NCI-H146 (cell line): ENCODE results near the gene STK24.

Experiments used
- DNase-seq: peaks from one replicate; lab custom pipeline; 2025; lab: John Stamatoyannopoulos, UW

The STK24 gene

DNA sequence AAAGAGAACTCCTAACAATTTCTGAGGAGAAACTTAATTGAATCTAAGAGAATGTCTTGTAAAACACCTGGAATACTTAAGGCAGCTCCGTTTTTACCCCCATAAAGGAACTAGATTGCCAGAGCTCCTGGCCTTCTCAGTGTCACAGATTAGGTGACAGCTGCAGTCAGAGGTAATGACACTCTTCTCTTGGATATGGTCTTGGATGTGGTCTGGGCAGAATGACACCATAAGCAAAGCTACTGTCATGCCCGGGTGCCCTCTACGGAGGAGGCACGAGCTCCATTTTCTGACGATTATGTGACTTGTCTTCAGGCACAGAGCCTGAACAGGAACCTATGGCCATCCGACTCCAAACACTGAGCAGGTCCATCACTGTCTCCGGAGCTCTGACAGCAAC is 46.7 kb downstream of the STK24 start:
- DNase-seq: no peak

DNA sequence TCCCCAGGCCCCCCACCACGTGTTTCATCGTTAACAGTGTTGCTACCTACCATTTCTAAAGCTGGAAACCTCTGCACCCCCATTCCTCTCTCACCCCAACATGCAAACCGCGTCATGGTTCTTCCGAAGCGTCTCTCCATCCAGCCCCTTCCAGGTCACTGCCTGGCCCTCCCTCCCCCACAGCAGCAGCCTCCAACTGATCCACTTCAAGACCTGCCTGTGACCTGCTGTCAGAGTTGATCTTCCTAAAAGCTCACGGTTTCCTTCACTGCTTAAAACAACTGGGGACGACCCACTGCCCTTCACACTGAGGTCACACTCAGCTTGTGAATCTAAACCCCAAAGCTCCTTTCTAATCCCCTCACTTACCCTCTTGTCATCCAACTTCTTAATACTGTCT is 47.7 kb downstream of the STK24 start:
- no peak for DNase-seq

DNA sequence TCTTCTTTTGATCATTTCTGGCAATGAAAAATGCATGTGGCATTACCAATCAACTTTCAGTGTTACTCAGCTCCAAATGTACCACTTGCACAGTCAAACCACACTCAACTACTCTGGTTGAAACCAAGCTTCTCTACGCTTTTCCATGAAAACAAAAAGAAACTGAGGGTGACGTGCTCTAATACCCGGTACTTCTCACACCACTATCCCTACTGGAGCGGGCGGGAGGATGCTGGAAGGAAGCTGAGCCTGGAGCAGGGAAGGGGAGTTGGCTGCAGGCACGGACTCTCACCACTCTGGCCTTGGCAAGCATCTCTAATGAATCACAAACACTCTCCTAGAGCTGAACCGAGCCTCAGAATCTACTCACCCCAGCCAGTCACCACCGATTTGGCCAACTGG is 48.2 kb downstream of the STK24 start:
- no peak for DNase-seq

DNA sequence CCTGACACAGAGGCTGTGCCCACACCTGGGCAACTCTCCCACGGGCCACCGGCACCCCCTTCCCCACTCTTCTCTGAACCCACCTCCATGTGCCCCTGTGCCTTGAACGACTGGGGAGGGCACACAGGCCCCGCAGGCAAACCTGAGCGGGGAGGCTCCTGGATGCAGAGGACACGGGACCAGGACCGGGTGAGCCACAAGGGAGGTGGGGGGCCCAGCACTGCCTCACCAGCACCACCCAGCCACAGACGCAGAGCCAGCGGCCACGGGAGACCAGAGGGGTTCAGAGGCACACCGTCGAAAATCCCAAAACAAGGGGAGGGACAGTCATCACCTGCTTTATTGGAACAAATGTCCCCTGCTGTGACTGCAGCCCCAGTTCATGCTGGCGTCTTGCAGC is 49.4 kb downstream of the STK24 start:
- DNase-seq: no peak

- no peak for DNase-seq
Measured at GRCh38 chr13:98526182-98526512, 50.8 kb downstream of the STK24 start.

- DNase-seq: no peak
Measured at GRCh38 chr13:98525456-98526181, 51.3 kb downstream of the STK24 start.

GRCh38 chr13:98524793-98525192 is 52.1 kb downstream of the STK24 start:
- DNase-seq: no peak

DNA sequence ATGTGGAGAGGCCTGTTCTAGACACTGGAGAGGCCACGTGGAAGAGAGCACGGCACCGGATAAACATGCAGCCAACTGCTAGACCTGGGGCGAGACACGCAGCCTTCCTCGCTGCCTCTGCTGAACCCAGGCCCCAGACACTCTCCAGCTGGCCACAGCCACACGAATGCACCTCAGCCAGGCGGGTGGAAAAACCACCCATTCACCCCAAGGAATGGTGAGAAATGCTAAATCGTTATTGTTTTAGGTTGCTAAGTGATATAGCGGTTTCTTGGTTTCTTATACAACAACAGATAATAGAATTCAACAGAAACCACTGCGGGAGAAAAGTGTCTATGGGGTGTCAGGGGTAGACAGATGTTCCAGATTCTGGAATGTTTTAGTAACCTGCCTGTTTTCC is 52.5 kb downstream of the STK24 start:
- DNase-seq: no peak

DNA sequence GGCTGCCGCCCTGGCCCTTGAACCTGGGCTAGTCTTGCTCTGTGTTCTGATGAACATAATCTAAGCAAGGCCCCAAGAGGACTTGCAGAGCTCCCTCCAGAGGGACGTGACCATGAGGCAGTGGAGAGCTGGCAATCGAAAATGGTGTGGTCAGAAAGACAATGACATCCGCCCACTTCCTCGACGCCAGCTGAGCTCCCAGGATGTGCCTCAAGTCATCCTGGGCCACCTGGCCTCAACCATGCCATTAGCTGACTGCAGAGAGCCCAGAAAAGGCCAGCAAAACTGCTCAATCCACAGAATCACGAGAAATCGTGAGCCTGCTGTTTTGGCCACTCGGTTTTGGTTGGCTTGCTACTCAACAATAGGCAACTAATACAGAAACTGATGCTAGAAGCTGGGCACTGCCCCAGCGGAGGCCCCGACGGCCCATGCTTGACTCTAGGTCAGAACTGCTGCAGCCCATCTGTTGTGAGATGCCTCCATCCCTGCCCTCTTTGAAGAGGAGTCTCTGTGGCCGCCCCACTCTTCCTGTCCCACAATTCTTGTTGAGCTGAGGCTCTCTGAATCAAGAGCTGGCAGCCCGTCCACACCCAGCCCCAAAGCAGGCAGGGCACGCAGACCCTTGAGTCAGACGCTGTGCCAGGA is 53.3 kb downstream of the STK24 start:
- no peak for DNase-seq

- no peak for DNase-seq
Measured at GRCh38 chr13:98522371-98522770, 54.5 kb downstream of the STK24 start.

DNA sequence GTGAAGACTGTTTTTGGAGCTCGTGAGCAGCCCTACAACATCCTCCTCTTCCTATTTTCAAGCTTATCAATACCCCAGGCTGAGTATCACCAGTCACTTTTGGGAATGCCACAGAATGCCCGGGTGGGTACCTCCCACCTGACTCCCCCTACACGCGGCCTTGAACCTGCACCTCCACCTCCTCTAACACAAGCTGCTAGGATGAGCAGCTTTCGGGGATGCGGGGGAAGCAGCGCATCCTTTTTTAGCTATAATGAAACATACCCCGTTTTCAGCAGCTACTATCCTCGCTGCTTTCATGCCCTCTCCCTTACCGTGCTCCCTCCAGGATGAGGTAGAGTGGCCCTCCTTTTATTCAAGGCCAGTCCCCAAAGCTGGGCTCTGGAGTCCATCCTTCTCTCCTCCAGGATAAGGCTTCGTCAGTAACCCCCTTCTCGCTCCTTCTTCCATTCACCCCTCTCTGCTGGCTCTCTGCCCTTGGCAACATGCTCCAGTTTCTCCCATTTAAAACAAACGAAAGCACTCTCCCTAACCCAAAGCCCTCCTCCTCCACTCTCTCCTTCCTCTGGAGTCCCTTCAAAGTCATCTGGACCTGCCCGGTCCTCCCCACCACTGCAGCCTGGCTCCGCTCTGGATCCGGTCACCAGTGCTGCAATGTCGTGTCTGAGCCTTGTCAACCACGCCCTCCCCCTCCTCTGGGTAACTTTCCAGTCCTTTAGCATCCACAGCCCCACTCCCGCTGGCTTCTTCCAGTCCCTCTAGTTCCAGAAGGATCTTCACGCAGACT is 55.3 kb downstream of the STK24 start:
- no peak for DNase-seq

DNA sequence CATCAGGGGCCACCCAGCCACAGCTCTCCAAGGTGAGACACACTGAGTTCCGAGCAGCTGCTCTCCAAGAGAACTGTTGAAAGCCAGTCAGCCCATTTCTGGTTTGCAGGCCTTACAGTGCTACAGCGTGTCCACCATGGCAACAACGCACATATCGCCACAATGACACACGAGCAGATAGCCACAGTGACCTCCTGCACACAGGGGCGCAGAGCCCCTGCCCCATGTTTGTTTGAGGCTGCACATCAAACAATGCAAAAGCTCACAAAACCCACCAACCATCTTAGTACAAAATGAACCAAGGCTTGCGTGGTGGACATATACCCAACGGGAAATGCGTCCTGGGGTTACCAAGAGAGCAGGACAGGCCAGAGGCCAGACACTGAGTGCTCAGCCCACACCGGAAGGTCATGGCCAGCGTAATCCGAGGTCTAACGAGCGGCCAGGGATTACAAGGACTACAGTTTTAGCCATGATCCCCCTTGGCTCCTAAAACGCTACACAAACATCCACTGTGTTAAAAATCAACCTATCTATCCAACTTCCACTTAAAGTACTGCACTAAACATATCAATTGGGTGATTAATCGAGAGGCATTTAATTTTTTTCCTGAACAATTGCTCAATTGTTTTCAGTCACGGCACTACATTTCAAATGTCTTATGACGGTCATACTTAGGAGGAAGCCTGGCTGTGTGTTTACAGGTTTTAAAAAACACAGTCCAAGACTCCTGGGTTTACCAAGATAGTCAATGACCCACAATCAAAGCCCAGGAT is 56.0 kb downstream of the STK24 start:
- DNase-seq: no peak

DNA sequence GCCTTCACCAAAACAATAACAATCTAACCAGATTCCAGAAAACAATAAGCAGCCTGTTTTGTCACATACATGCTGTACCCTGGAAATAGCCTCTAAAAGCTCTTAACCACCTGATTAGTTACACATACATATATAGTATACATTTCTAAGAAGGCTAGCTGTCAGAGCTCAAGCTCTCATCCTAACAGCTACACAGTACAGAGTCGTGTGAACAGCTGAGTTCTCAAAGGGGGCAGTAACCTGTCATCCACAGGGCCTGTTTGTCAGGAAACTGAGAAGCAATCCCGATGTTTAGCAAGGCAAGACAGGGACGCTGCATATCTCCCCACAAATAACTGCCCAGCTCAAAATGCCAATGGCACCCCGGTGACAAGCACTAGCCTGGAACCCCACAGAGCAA is 56.9 kb downstream of the STK24 start:
- DNase-seq: no peak

GRCh38 chr13:98517576-98518310 is 59.2 kb downstream of the STK24 start:
- no peak for DNase-seq

DNA sequence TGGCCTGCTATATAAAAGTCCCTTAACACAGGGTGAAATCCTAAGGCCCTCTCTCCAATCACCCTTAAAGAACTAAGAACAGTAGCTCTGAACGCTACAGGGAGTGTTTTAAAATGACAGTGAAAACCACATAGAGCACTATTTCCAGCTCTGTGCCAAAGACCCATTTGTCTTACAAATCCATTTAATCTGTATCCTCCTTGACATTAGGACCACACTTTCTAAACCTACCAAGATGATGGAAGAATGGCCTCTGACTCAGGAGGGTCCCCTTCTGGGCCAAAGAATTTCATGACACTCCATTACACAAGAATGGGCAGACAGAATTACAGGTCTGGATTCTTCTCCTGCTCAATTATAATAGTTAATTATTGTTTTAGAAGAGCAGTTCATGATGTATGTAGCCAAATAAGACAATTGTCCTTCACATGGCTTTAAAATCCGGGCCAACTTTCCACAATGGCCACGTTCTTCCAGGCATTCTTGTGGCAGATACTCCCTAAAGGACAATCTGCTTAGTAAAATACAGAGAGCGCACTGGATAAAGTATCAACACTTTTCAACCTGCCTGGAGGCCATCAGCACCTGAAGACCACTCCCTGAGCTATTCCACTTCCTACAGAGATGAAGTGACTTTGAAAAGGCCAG is 61.0 kb downstream of the STK24 start:
- DNase-seq: no peak

DNA sequence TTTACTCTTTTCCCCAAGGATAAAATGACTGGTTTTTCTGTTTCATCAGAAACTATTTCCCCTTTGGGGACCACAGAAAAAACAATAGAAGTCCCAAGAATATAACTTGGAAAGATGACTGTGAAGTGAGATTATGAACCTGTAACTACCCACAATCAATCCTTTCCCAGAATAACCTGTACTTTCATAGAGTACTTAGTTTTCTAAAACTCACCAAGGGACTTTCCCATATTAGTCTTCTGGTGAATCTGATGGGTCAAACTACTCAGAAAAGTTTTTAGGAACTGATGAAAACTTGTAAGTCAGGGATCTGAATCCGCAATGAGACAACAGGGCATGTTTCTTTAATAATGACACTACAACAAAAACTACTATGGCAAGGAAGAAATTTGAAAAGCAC is 62.6 kb downstream of the STK24 start:
- DNase-seq: no peak

DNA sequence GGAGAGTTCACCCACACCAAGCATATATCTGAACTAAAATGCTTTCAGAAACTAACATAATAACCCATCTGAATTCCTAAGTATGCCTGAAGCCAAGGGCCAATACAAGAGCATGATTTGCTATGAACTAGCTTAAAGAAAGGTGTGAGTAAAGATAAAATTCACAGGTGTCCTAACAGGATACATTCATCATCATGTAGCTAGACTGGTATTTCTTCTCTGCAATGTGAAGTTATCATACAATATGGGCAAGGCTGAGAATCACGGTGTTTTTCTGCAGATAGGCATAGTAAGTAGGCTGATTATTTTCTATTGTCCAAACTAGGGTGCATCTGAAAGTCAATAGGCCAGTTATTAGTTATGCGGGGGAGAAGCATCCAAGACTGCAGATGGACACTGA is 63.1 kb downstream of the STK24 start:
- DNase-seq: no peak

DNA sequence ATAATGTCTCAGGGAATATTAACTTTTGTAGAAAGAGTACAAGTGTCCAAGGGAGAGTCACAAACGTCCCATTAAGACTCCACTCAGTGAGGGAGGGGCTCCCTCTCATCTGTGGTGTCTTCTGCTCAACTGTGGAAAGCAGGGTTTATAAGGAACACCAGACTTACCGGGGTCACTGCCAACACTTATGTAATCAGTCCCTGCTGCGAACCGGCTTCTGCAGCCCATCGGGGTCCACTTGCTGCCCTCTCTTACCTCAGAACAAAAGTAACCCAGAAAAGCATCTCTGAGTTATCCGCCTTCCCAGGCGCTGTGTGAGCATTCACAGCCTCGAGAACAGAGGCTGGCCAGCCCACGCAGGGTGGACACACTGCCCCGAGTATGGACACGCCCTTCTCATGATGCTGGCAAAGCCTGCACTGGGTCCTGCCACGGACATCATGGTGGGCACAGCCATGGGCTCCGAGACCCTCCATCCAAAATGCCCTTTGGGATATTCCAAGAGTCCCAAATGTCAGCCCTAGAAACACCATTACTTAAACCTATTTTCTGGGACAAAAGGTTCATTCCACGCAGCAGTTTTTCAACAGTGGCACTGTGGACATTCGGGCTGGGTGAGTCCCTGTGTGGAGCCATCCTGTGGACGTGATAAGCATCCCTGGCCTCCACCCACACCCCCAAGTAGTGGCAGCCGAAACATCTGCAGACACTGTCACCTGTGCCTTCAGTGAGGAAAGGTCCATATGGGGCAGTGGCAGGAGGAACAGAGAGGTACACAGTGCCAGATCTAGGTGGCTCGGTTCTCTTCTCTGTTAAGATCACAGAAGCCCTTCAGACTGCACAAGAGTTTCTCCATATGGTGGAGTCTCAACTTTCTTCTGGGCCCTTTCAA is 63.9 kb downstream of the STK24 start:
- no peak for DNase-seq

DNA sequence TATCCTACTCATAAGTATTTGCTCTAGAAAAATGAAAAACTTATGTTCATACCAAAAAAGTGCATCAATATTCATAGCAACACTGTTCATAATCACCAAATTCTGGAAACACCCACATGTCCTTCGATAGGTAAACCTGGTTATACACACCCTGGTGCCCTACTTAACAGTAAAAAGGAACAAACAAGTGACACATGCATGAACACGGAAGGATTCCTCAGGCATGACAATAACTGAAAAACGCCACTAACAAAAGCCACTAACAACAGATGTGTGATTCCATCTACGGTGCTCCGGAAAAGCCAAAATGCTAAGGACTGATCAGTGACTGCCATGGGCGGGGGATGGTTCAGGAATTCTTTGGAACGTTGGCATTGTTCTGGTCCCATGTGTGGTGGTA is 65.5 kb downstream of the STK24 start:
- DNase-seq: no peak

DNA sequence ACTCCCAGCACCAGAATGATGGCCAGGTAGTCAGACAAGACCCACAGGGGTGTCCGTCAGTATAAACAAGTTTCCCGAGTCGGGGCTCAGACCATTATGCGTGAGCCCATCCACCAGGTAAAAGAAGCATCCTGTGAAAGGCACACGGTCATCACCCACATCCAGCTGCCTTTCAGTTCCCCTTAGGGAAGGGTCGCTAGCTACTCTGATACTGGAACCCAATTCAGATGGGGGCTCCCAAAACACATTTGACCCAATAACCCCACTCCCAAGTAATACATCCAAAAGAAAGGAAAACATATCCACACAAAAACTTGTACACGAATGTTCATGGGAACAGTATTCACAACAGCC is 66.8 kb downstream of the STK24 start:
- no peak for DNase-seq
